AG10803 (cell line): ENCODE measurements around the gene SPINK4.

Experiments used
- DNase-seq: peaks from one replicate; pipeline ENCODE4 v3.0.0; 2010; ENCODE audit warnings: low read depth
- H3K4me3 ChIP-seq: 2 replicates; pipeline ENCODE4 v1.5.1; 2011; ENCODE audit warnings: mild to moderate bottlenecking, low read length, control low read depth
- CTCF ChIP-seq: conservative IDR thresholded peaks from 2 replicates; pipeline ENCODE4 v1.5.1; 2011; ENCODE audit warnings: mild to moderate bottlenecking, low read length, control low read depth, inconsistent platforms

SPINK4 gene

GRCh38 chr9:33236571-33236970 lies 3.4 kb upstream of the SPINK4 start:
- TF ChIP-seq CTCF: no peak
- H3K4me3 ChIP-seq: no peak overlapping the region
- DNase-seq: no peak

- no peak for TF ChIP-seq CTCF
- no peak overlapping the region for H3K4me3 ChIP-seq
- DNase-seq: no peak
Observed at GRCh38 chr9:33241298-33241697, 1.3 kb downstream of the SPINK4 start.

GRCh38 chr9:33242609-33243134 lies 2.7 kb downstream of the SPINK4 start:
- no peak for DNase-seq
- no peak for TF ChIP-seq CTCF
- H3K4me3 ChIP-seq: no peak overlapping the region

GRCh38 chr9:33244137-33244784 lies 4.3 kb downstream of the SPINK4 start:
- no peak for DNase-seq
- no peak overlapping the region for H3K4me3 ChIP-seq
- no peak for TF ChIP-seq CTCF

GRCh38 chr9:33245341-33245740 lies 5.4 kb downstream of the SPINK4 start:
- H3K4me3 ChIP-seq: no peak overlapping the region
- DNase-seq: no peak
- TF ChIP-seq CTCF: no peak

GRCh38 chr9:33246269-33246860 lies 6.4 kb downstream of the SPINK4 start:
- no peak for TF ChIP-seq CTCF
- no peak overlapping the region for H3K4me3 ChIP-seq
- no peak for DNase-seq

GRCh38 chr9:33248606-33249005 lies 8.6 kb downstream of the SPINK4 start:
- DNase-seq: no peak
- H3K4me3 ChIP-seq: no peak overlapping the region
- no peak for TF ChIP-seq CTCF
